Cardiac fibroblast (primary cell): ENCODE results near the gene MCAT.

ENCODE experiments used
- DNase-seq, 2 donors: peaks; one replicate each; pipeline versions ENCODE4 v3.0.0 to v3.0.0-alpha.2; 2010; ENCODE audit warnings: low read depth in 2 of 2
- H3K4me3 ChIP-seq, 2 donors: replicated peaks in 1 of 2; 1 replicate in 1 of 2; 2 replicates in 1 of 2; pipeline ENCODE4 v1.5.1; 2011; ENCODE audit warnings: low read depth in 2 of 2, low read length in 2 of 2, mild to moderate bottlenecking in 2 of 2, moderate library complexity in 1 of 2
- CTCF ChIP-seq: IDR thresholded peaks from one replicate; pipeline ENCODE4 v1.5.1; 2011; ENCODE audit warnings: low read depth, mild to moderate bottlenecking, low read length, inconsistent platforms

MCAT gene

GRCh38 chr22:43160497-43161126 is 17.4 kb upstream of the MCAT start:
- TF ChIP-seq CTCF = no peak
- no peak for DNase-seq
- H3K4me3 ChIP-seq = no peak overlapping the region

GRCh38 chr22:43159484-43160178 is 16.4 kb upstream of the MCAT start:
- peak; percentile 23 to 42 for DNase-seq
- no peak overlapping the region for H3K4me3 ChIP-seq
- peak; percentile 42 for TF ChIP-seq CTCF

- no peak for TF ChIP-seq CTCF
- H3K4me3 ChIP-seq = no peak overlapping the region
- DNase-seq = no peak
Observed at GRCh38 chr22:43158778-43159483, 15.7 kb upstream of the MCAT start.

- no peak for TF ChIP-seq CTCF
- H3K4me3 ChIP-seq = no peak overlapping the region
- DNase-seq = no peak
Observed at GRCh38 chr22:43157874-43158546, 14.8 kb upstream of the MCAT start.

GRCh38 chr22:43156413-43156812 is 13.2 kb upstream of the MCAT start:
- no peak for DNase-seq
- no peak overlapping the region for H3K4me3 ChIP-seq
- no peak for TF ChIP-seq CTCF

GRCh38 chr22:43155789-43156188 is 12.6 kb upstream of the MCAT start:
- DNase-seq = no peak
- TF ChIP-seq CTCF = no peak
- no peak overlapping the region for H3K4me3 ChIP-seq
